Measurements from ENCODE around the gene ZP1.

Gene ZP1

DNA sequence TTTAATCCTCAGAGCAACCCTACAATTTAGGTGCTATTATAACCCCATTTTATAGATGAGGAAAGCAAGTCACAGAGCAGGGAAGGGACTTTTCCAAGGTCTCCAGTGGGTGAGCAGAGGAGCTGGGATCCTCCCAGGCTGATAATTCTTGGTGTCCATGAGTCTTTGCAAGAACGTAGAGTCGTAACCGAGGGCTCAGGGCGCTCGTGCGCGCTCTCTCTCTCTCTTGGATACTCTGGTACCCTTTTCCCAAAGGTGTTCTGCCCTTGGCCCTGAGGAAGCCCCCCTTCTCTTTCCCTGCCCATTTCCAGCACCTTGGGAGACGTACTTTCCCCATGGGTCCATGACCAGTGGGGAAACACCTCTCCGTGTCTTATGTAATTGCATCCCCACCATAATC, 5.2 kb upstream of the ZP1 start:
- DNase-seq = no peak

DNA sequence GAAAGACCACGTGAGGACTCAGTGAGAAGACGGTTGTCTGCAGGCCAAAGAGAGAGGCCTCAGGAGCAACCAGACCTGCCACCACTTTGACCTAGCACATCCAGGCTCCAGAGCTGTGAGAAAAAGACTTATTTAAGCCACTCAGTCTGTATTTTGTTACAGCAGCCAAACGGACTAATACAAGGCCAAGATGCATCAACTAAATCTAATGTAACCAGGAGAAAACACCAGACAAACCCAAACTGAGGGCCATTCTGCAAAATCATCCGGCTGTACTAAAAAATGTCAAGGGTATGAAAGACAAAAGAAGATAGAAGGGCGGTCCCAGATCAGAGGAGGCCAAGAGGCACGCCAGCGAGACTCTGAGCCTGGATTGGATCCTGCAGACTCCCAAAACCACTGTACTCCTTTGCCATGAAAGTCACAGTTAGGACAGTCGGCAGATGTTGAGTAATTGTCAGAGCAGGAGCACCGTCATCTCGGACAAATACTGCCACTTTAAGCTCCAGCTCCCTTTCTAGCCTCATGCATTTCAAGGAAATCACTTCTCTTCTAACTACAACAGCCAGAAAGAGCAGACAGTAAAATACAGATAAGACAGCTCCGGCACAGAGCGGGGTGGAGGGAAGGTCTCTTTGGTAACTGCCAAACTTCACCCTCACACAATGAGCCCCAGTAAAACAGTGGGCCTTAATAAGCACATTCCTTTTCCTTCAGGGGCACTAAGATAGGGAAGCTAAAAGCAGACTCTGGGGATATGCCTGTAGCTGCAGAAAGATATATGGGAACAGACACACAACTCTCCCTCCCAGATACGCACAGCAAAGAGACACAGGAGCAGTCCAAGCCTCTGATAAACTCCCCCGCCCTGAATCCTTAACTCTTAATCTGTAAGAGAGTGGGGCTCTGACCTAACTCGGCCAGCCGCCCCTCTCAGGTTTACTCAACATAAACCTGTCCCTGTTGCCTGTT, 3.5 kb upstream of the ZP1 start:
- no peak for DNase-seq

GRCh38 chr11:60864856-60865513, 2.4 kb upstream of the ZP1 start:
- DNase-seq = no peak

DNA sequence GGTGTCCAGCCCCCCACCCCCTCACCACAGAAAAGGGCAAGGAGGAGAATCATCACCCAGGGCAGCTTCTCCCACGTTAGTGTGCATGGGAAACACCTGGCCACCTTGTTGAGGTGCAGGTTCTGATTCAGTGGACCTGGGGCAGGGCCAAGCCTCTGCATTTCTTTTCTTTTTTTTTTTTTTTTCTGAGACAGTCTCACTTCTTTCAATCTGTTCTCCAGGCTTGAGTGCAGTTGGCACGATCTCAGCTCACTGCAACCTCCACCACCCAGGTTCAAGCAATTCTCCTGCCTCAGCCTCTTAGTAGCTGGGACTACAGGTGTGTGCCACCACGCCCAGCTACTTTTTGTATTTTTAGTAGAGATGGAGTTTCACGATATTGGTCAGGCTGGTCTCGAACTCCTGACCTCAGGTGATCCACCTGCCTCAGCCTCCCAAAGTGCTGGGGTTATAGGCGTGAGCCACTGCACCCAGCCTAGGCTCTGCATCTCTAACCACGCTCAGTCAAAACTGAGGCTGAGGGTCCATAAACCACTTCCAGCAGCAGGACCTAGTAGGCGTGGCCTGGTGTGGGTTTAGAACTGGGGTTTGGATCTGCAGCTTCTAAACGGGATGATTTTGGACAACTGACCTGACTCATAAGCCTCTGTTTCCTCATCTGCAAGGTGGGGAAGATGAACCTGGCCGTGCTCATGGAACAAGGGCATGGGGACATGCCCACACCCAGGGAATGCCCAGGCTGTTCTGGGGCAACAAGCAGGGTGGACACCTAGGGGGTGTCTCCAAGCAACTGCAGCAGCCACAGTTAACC, 734 bp downstream of the ZP1 start:
- no peak for DNase-seq

DNA sequence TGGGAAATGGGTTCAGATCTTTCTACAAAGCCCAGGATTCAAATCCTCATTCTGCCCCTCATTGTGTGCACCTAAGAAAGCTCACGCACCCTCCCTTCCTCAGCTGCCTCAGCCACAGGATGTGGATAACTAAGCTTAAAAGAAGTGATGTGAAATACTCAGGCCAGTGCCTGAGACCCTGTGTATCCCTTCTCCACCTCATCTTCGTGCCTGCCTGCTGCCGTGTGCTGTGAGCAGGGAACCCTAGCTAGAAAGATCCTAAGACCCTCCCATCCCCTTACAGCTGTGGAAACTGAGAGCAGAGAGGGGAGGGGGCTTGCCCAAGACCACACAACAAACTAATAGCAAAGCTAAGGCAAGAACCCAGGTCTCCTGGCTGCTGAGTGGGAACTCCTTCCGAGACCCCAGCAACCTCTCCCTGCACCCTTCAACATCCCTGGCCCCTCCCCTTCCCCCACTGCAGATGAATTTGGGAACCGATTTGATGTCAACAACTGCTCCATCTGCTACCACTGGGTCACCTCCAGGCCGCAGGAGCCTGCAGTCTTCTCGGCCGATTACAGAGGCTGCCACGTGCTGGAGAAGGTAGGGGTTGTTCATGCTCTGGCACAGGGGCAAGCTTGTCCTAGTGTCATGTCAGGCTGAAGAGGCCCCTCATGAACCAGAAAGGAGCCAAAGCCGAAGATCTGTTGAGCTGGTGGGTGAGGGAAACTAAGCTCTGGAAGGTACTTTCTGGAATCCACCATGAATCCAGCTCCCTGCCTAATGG, 1.5 kb downstream of the ZP1 start:
- DNase-seq = no peak

- DNase-seq = no peak
These were observed 2.1 kb downstream of the ZP1 start for GRCh38 chr11:60869451-60869825.

DNA sequence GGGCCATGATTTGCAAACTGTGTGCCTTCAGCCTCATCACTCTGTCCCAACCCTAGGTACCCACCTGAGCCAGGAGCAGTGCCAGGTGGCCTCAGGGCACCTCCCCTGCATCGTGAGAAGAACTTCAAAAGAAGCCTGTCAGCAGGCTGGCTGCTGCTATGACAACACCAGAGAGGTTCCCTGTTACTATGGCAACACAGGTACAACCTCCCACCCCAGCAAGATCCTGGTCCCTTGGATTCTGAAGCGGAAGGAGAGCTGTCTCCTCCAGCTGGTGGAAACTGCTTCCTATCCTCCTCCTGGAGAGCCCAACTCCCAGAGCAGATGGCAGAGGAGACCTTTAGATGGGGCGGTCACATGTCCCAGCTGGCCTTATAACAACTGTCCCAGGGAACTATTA, 2.9 kb downstream of the ZP1 start:
- peak; percentile 16 for DNase-seq

GRCh38 chr11:60870733-60871377, 3.5 kb downstream of the ZP1 start:
- no peak for DNase-seq

GRCh38 chr11:60871378-60872061, 4.2 kb downstream of the ZP1 start:
- DNase-seq = peak; percentile 36

- DNase-seq = no peak
These were observed 5.0 kb downstream of the ZP1 start for GRCh38 chr11:60872124-60872960.

DNA sequence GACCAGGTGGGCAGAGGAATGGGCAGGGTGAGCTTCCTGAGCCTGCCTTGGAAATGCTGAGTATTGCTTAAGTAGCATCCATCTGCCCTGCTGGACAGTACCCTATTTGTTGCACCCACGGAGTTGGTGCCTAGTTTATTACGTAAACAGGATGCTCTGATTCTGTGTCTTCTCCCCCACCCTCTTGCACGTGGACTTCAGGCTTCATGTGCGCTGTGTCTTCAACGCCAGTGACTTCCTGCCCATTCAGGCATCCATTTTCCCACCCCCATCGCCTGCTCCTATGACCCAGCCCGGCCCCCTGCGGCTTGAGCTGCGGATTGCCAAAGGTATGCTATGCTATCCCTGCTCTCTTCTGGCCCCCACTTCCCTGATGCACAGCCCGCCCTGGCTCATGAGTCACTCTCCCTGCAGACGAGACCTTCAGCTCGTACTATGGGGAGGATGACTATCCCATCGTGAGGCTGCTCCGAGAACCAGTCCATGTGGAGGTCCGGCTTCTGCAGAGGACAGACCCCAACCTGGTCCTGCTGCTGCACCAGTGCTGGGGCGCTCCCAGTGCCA, 5.7 kb downstream of the ZP1 start:
- DNase-seq = no peak

DNA sequence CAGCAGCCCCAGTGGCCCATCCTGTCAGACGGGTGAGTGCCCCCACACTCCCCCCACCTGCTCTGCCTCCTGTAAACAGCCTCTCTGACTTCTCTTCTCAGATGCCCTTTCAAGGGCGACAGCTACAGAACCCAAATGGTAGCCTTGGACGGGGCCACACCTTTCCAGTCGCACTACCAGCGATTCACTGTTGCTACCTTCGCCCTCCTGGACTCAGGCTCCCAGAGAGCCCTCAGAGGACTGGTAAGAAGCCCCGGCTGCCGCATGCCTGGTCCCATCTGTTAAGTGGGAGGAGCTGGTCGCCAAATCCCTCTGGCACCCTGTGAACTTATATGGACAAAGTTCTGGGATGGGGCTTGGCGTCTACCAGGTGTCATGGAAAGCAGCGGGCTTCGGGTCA, 6.2 kb downstream of the ZP1 start:
- DNase-seq = no peak

- DNase-seq = no peak
These were observed 7.4 kb downstream of the ZP1 start for GRCh38 chr11:60874421-60875365.

- DNase-seq = no peak
These were observed 8.2 kb downstream of the ZP1 start for GRCh38 chr11:60875366-60876167.

GRCh38 chr11:60876168-60876485, 8.8 kb downstream of the ZP1 start:
- no peak for DNase-seq

GRCh38 chr11:60878245-60879101, 11.1 kb downstream of the ZP1 start:
- DNase-seq = no peak

DNA sequence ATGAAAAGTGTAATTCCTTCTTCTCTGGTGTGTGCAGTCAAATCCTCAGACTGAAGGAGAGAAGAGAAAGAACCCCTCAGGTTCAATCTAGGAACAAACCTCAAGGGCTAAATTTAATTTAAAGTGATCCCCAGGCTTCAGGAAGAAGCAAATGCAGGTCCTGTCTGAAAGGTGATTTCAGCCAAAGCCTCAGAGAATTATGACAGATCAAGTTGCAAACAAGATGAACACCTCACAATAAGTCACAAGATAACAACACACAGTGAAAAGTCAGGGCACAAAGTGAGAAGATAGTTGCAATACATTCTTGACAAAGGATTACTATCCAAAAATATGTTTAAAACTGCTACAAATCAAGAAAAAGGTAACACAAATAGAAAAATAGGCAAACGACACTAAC, 11.8 kb downstream of the ZP1 start:
- DNase-seq = no peak

Measured in NCI-H1092 treated with DMSO at 0.1 percent for 48 hours (cell line).